Testis (tissue), 2 donors: Measurements from ENCODE around the gene GNG13.

Experiments
- CTCF ChIP-seq, 3 experiments: fragments of 450-650 bp in 2 of 3; fragments of 200-600 bp in 1 of 3; sonication (generic) in 1 of 3; IDR thresholded peaks; one replicate each; pipeline ENCODE4 v1.5.1; 2016 to 2019; ENCODE audit warnings: antibody characterized with exemption in 3 of 3, mild to moderate bottlenecking in 2 of 3, moderate library complexity in 1 of 3
- POLR2A ChIP-seq: fragments of 450-650 bp; IDR thresholded peaks from one replicate; pipeline ENCODE4 v1.6.1; 2017; ENCODE audit warnings: antibody characterized with exemption, mild to moderate bottlenecking, moderate library complexity

GRCh38 chr16:759110-759910 lies 41.2 kb downstream of the GNG13 start:
- TF ChIP-seq POLR2A = no peak
- no peak for TF ChIP-seq CTCF (IDR thresholded peaks at IDR 0.05)
